AG04450 (cell line): ENCODE data around the gene PRDX6. TPM values are rescaled to one million over a fixed set of nuclear protein-coding genes. Genes with fewer than 3 reads are reported as not detected.
"Not testable (repeated sequence)": the region's sequence is repeated elsewhere in the genome, so short reads cannot be mapped to it uniquely, and the experiment has no call there.

Source experiments
- CTCF ChIA-PET: fragments of 300-600, 350-600 bp; formaldehyde crosslinking; extraction: SDS; loops from one replicate; lab custom pipeline; 2022; ENCODE audit warnings: antibody characterized with exemption, inconsistent platforms; lab: Charles Lee
- POLR2A ChIA-PET: fragments of 350-600 bp; formaldehyde crosslinking; extraction: SDS; loops from one replicate; lab custom pipeline; 2021; ENCODE audit warnings: antibody characterized with exemption, inconsistent platforms; lab: Yijun Ruan, JAX
- DNase-seq: peaks from one replicate; pipeline ENCODE4 v3.0.0-alpha.2; 2011; ENCODE audit warnings: low read depth, low spot score
- H3K27ac ChIP-seq: one replicate; pipeline ENCODE4 v1.5.1; 2012; ENCODE audit warnings: low read depth, low read length, control low read depth
- H3K27me3 ChIP-seq: one replicate; pipeline ENCODE4 v1.6.0; 2012; ENCODE audit warnings: low read length; ENCODE audit not compliant: control insufficient read depth, insufficient read depth
- H3K4me3 ChIP-seq: 2 replicates; pipeline ENCODE4 v1.5.1; 2011; ENCODE audit warnings: mild to moderate bottlenecking, low read depth, low read length, control low read depth
- H3K9me3 ChIP-seq: 2 replicates; pipeline ENCODE4 v1.5.1; 2012; ENCODE audit warnings: low read length; ENCODE audit not compliant: control insufficient read depth, insufficient read depth
- CTCF ChIP-seq: IDR thresholded peaks from 2 replicates; pipeline ENCODE4 v1.5.1; 2011; ENCODE audit warnings: low read depth, low read length, control low read depth, inconsistent platforms
- polyA plus RNA-seq: library from polyadenylated mRNA; depleted of rRNA; stranded (reverse); fragments of >200 nt; gene quantifications from 2 replicates; pipeline ENCODE4 v1.2.3, GENCODE V29; 2011

Gene PRDX6
- polyA plus RNA-seq, 1 experiment, result 545 TPM

DNA sequence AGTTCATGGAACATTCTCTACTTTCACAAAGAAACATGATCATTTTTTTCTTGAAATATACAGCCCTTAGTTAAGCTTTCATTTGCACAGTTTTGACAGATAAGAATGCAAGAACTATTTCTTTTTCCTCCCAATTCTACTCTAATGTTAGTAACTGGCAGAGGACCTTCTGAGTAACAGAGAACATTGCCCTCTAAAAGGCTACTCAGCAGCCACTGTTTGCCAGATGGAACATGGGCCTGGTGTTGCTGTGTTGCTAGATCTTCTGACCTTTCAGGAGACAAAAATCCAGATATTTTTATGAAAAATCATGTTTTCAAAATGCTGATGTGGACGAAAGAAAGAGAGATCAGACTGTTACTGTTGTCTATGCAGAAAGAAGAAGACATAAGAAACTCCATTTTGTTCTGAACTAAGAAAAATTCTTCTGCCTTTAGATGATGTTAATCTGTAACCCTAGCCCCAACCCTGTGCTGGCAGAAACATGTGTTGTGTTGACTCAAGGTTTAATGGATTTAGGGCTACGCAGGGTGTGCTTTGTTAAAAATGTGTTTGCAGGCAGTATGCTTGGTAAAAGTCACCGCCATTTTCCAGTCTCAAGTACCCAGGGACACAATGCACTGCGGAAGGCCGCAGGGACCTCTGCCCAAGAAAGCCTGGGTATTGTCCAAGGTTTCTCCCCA lies 2.9 kb upstream of the PRDX6 start:
- H3K9me3 ChIP-seq, result peaks cover 9% of the 10 kb centered on the region
- no peak overlapping the region for H3K27ac ChIP-seq
- H3K27me3 ChIP-seq, result no peaks in the 10 kb centered on the region
- DNase-seq, result no peak
- POLR2A ChIA-PET, result interaction anchor here (1.0 kb wide), 1 partner anchor 394 kb away, joined by 3 read pairs; the partner anchor contains the start of gene ZBTB37
- CTCF ChIA-PET, result interaction anchor here (0.8 to 2.1 kb wide), 3 partner anchors 43 to 729 kb away, joined by 3 to 19 read pairs (median 14); no protein-coding TSS in a partner anchor
- no peak for TF ChIP-seq CTCF
- H3K4me3 ChIP-seq, result no peak overlapping the region

DNA sequence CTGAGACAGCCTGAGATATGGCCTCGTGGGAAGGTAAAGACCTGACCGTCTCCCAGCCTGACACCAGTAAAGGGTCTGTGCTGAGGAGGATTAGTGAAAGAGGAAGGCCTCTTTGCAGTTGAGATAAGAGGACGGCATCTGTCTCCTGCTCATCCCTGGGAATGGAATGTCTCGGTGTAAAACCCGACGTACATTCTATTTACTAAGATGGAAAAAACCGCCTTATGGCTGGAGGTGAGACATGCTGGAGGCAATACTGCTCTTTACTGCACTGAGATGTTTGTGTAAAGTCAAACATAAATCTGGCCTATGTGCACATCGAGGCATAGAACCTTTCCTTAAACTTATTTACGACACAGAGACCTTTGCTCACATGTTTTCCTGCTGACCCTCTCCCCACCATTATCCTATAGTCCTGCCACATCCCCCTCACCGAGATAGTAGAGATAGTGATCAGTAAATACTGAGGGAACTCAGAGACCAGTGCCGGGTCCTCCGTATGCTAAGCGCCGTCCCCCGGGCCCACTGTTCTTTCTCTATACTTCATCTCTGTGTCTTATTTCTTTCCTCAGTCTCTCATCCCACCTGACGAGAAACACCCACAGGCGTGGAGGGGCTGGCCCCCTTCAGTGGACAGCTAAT lies 2.2 kb upstream of the PRDX6 start:
- H3K9me3 ChIP-seq, H3K27ac ChIP-seq, DNase-seq, H3K27me3 ChIP-seq: not testable (repeated sequence)
- ChIA-PET CTCF (interaction anchor here (0.5 to 2.5 kb wide), 3 partner anchors 45 to 421 kb away, joined by 3 to 23 read pairs (median 3); no protein-coding TSS in a partner anchor), POLR2A (interaction anchor here (0.9 kb wide), 1 partner anchor 393 kb away, joined by 3 read pairs; the partner anchor contains the start of genes GAS5 and ZBTB37)
- peak overlapping the region; percentile 83 for H3K4me3 ChIP-seq

DNA sequence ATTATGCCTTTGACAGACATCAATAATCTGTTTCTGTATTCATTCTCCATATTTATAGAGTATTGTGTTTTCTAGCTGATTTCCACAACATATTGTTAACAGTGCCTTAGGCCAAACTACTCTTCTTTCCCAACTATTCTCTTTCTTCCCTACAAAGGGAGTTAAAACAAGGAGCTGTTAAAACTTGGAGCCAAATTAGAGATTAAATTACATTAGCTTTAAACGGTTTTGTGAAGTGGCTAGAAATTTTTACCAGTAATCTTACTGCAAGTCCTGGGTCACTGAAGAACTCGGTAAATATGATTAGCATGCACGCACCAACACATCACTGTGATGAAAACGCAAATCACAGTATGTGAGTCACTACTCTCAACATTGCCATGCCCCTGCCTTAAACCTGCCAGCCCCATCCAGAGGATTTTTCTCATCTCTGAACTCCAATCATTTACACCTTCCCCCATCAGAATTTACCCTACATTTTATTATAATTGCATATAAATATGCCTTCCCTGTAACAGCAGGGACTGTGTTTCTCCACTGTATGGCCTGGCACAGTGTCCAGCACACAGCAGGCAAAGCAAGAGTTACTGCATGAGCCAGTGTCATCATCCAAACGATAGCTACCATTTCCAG lies 1.5 kb upstream of the PRDX6 start:
- H3K9me3 ChIP-seq, result peaks cover 6% of the 10 kb centered on the region
- H3K27me3 ChIP-seq, result no peaks in the 10 kb centered on the region
- no peak for TF ChIP-seq CTCF
- no peak for DNase-seq
- ChIA-PET CTCF (interaction anchor here (0.5 to 2.5 kb wide), 4 partner anchors 45 to 422 kb away, joined by 3 to 23 read pairs (median 3); no protein-coding TSS in a partner anchor), POLR2A (interaction anchor here (0.9 to 3.3 kb wide), 3 partner anchors 46 to 392 kb away, joined by 3 to 20 read pairs (median 4); partner anchors contain the start of genes GAS5, KLHL20 and ZBTB37)
- H3K27ac ChIP-seq, result peak overlapping the region; percentile 54
- H3K4me3 ChIP-seq, result peak overlapping the region; percentile 83

- Histone ChIP-seq H3K9me3 (peaks cover under 1% of the 10 kb centered on the region; the same call in 1 of the 2 replicates), H3K4me3 (peak overlapping the region; percentile 83), H3K27me3 (no peaks in the 10 kb centered on the region), H3K27ac (peak overlapping the region; percentile 54)
- CTCF ChIA-PET, result interaction anchor here (0.5 to 2.5 kb wide), 2 partner anchors 46 to 350 kb away, joined by 3 to 23 read pairs; no protein-coding TSS in a partner anchor
- POLR2A ChIA-PET, result interaction anchor here (0.9 to 3.3 kb wide), 6 partner anchors 9 to 392 kb away, joined by 3 to 20 read pairs (median 4); partner anchors contain the start of genes GAS5, KLHL20 and ZBTB37
- no peak for TF ChIP-seq CTCF
- DNase-seq, result no peak
Observed at GRCh38 chr1:173476197-173476664, 904 bp upstream of the PRDX6 start.
